ENCODE data around the gene CBL. TPM values are rescaled to one million over a fixed set of nuclear protein-coding genes. Genes with fewer than 3 reads are reported as not detected.

The CBL gene
- total RNA-seq, 1 donor from 2014 or later, result 39.0 TPM

- Histone ChIP-seq H3K4me1 (peaks cover 77% of the 10 kb centered on the region), H3K27ac (peak overlapping the region; percentile 90), H3K9me3 (no peaks in the 10 kb centered on the region), H3K36me3 (peaks cover 10% of the 10 kb centered on the region), H3K27me3 (ENCODE audit: low read depth) (peaks cover 50% of the 10 kb centered on the region), H3K4me3 (peak overlapping the region; percentile 51)
- no peak for DNase-seq
- intact Hi-C loops (cut with DNase I), result no loop called here
- ATAC-seq, result no peak
- no peak for TF ChIP-seq CTCF (IDR thresholded peaks at IDR 0.05)
Observed at GRCh38 chr11:119317592-119318239, 111.6 kb downstream of the CBL start.

GRCh38 chr11:119318240-119319135 lies 112.3 kb downstream of the CBL start:
- ATAC-seq (peak; percentile 2 to 15), DNase-seq (no peak)
- intact Hi-C loops (cut with DNase I), result no loop called here
- Histone ChIP-seq H3K9me3 (no peaks in the 10 kb centered on the region), H3K36me3 (peaks cover 6% of the 10 kb centered on the region), H3K27ac (peak overlapping the region; percentile 90), H3K27me3 (ENCODE audit: low read depth) (peaks cover 50% of the 10 kb centered on the region), H3K4me3 (peak overlapping the region; percentile 6), H3K4me1 (peaks cover 84% of the 10 kb centered on the region)
- no peak for TF ChIP-seq CTCF (IDR thresholded peaks at IDR 0.05)

- peaks cover 50% of the 10 kb centered on the region for H3K27me3 ChIP-seq (ENCODE audit: low read depth)
- intact Hi-C loops (cut with DNase I), result no loop called here
- peaks cover 4% of the 10 kb centered on the region for H3K36me3 ChIP-seq
- DNase-seq (no peak), ATAC-seq (no peak)
- no peaks in the 10 kb centered on the region for H3K9me3 ChIP-seq
- peak overlapping the region; percentile 90 for H3K27ac ChIP-seq
- peaks cover 84% of the 10 kb centered on the region for H3K4me1 ChIP-seq
- H3K4me3 ChIP-seq, result peak overlapping the region; percentile 6
- no peak for TF ChIP-seq CTCF (IDR thresholded peaks at IDR 0.05)
Observed at GRCh38 chr11:119319136-119319699, 113.1 kb downstream of the CBL start.

GRCh38 chr11:119319700-119320239 lies 113.6 kb downstream of the CBL start:
- intact Hi-C loops (cut with DNase I), result no loop called here
- ATAC-seq (no peak), DNase-seq (no peak)
- Histone ChIP-seq H3K27me3 (ENCODE audit: low read depth) (peaks cover 44% of the 10 kb centered on the region), H3K4me3 (no peak overlapping the region), H3K36me3 (no peaks in the 10 kb centered on the region), H3K27ac (peak overlapping the region; percentile 90), H3K9me3 (no peaks in the 10 kb centered on the region), H3K4me1 (peaks cover 80% of the 10 kb centered on the region)
- no peak for TF ChIP-seq CTCF (IDR thresholded peaks at IDR 0.05)

GRCh38 chr11:119320240-119320775 lies 114.2 kb downstream of the CBL start:
- Histone ChIP-seq H3K36me3 (no peaks in the 10 kb centered on the region), H3K27me3 (ENCODE audit: low read depth) (peaks cover 40% of the 10 kb centered on the region), H3K4me1 (peaks cover 74% of the 10 kb centered on the region), H3K27ac (peak overlapping the region; percentile 90), H3K4me3 (peak overlapping the region; percentile 59), H3K9me3 (no peaks in the 10 kb centered on the region)
- intact Hi-C loops (cut with DNase I), result no loop called here
- TF ChIP-seq CTCF (IDR thresholded peaks at IDR 0.05), result no peak
- ATAC-seq (no peak), DNase-seq (no peak)
